Spinal cord (tissue), 10 donors: Measurements from ENCODE around the gene ATAD1. TPM values are rescaled to one million over a fixed set of nuclear protein-coding genes. Genes with fewer than 3 reads are reported as not detected.
"Not testable (repeated sequence)": the region's sequence is repeated elsewhere in the genome, so short reads cannot be mapped to it uniquely, and the experiment has no call there.

Source experiments
- DNase-seq, 6 donors: peaks; one replicate each; pipeline versions ENCODE4 v3.0.0 to v3.0.0-alpha.2; 2013 to 2015; ENCODE audit warnings: low spot score in 6 of 6, low read depth in 4 of 6
- H3K27ac ChIP-seq: one replicate; pipeline ENCODE4 v1.5.1; 2013; ENCODE audit warnings: low read depth, low read length, control low read depth
- H3K27me3 ChIP-seq: one replicate; pipeline ENCODE4 v1.6.1; 2013; ENCODE audit warnings: low read length; ENCODE audit not compliant: control insufficient read depth, insufficient read depth
- H3K36me3 ChIP-seq: one replicate; pipeline ENCODE4 v1.6.1; 2013; ENCODE audit warnings: low read length; ENCODE audit not compliant: control insufficient read depth, insufficient read depth
- H3K4me1 ChIP-seq: one replicate; pipeline ENCODE4 v1.6.1; 2013; ENCODE audit warnings: low read length; ENCODE audit not compliant: control insufficient read depth, insufficient read depth
- H3K4me3 ChIP-seq: one replicate; pipeline ENCODE4 v1.5.1; 2013; ENCODE audit warnings: low read depth, low read length, control low read depth
- H3K9me3 ChIP-seq: one replicate; pipeline ENCODE4 v1.6.1; 2013; ENCODE audit warnings: low read length; ENCODE audit not compliant: control insufficient read depth, insufficient read depth
- WGBS: methylation state at CpG from one replicate; pipeline ENCODE4 v1.1.5; 2013; ENCODE audit warnings: missing lambda C conversion rate; ENCODE audit not compliant: insufficient coverage; 5-methylcytosine and 5-hydroxymethylcytosine counted together
- polyA plus RNA-seq, 2 donors: library from polyadenylated mRNA; unstranded; fragments of 120-200 nt; gene quantifications; one replicate each; pipeline ENCODE4 v1.2.1, GENCODE V29; 2013; ENCODE audit not compliant: insufficient read length in 2 of 2
- total RNA-seq, 2 donors: library from RNA; depleted of rRNA in 1 of 2; stranded (reverse); fragments of 120-200 nt in 1 of 2; fragments of >200 nt in 1 of 2; gene quantifications; one replicate each; pipeline versions ENCODE4 v1.2.3 to v1.2.4, GENCODE V29; 2013 to 2014
- donor health status: healthy.

ATAD1 gene
- total and polyA plus RNA-seq, 4 donors, result 52.7 to 91.5 (median 60.7) TPM

DNA sequence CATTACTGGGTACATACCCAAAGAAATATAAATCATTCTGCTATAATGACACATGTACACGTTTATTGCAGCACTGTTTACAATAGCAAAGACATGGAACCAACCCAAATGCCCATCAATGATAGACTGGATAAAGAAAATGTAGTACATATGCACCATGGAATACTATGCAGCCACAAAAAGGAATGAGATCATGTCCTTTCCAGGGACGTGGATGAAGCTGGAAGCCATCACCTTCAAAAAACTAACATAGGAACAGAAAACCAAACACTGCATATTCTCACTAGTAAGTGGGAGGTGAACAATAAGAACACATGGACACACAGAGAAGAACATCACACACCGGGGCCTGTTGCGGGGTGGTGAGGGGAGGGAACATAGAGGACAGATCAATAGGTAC lies 69.8 kb downstream of the ATAD1 start:
- not testable (repeated sequence) for H3K4me3 ChIP-seq, H3K27ac ChIP-seq, H3K36me3 ChIP-seq, H3K27me3 ChIP-seq, H3K4me1 ChIP-seq, H3K9me3 ChIP-seq, DNase-seq
- no CpG with 5 or more reads among the region's 4 CpGs for WGBS

DNA sequence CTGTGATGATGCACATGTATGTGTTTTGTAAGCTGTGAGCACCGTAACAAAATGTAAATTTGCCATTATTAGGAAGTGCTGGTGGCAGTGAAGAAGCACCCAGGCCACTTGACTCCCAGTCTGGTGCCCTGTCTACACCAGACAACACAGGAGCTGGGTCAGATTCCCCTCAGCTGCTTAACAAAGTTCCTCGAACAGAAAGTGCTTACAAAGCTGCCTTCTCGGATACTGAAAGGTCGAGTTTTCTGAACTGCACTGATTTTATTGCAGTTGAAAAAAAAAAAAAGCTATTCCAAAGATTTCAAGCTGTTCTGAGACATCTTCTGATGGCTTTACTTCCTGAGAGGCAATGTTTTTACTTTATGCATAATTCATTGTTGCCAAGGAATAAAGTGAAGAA lies 71.1 kb downstream of the ATAD1 start:
- DNase-seq, result peak in 1 of 6 donors; percentile 28
- 60% methylated on average over 4 of the region's 4 CpGs for WGBS
- H3K27ac ChIP-seq, result no peak overlapping the region
- H3K9me3 ChIP-seq, result no peaks in the 10 kb centered on the region
- no peaks in the 10 kb centered on the region for H3K27me3 ChIP-seq
- peaks cover 4% of the 10 kb centered on the region for H3K4me1 ChIP-seq
- peaks cover 3% of the 10 kb centered on the region for H3K36me3 ChIP-seq
- H3K4me3 ChIP-seq, result no peak overlapping the region

DNA sequence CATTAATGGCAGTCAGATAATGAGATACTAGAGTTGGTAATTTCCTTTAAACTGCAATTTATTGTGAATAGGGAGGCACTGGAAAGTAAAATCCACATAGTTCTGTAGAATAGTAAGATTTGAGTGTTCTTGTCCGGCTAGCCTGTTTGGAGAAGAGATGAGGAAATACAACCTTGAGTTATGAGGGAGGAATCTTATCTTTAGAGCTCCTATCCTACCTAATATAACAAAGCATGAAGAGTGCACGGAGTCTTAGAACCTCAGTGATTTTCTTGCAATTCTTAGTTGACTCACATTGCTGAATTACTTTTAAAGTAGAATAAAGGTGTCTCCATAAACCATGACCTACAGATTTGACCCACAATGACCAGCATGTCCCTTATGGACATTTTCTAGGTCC lies 73.4 kb downstream of the ATAD1 start:
- no peaks in the 10 kb centered on the region for H3K27me3 ChIP-seq
- no peak for DNase-seq
- WGBS, result no CpG with 5 or more reads among the region's 2 CpGs
- H3K4me3 ChIP-seq, result no peak overlapping the region
- peaks cover 4% of the 10 kb centered on the region for H3K4me1 ChIP-seq
- no peaks in the 10 kb centered on the region for H3K9me3 ChIP-seq
- no peak overlapping the region for H3K27ac ChIP-seq
- peaks cover 3% of the 10 kb centered on the region for H3K36me3 ChIP-seq

DNA sequence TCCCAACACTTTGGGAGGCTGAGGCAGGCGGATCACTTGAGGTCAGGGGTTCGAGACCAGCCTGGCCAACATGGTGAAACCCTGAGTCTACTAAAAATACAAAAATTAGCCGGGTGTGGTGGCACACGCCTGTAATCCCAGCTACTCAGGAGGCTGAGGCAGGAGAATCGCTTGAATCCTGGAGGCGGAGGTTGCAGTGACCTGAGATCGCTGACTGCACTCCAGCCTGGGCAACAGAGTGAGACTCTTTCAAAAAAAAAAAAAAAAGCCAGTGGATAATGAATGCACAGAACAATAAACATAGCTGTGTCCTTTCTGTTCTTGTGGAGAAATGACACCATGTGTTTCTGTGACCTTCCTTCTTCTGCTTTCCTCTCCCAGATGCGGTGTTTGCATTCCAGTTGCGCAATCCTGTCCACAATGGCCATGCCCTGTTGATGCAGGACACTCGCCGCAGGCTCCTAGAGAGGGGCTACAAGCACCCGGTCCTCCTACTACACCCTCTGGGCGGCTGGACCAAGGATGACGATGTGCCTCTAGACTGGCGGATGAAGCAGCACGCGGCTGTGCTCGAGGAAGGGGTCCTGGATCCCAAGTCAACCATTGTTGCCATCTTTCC lies 74.9 kb downstream of the ATAD1 start:
- not testable (repeated sequence) for DNase-seq, H3K4me1 ChIP-seq, H3K36me3 ChIP-seq, H3K27me3 ChIP-seq, H3K9me3 ChIP-seq, H3K27ac ChIP-seq, H3K4me3 ChIP-seq
- WGBS, result over 99% methylated on average over 16 of the region's 18 CpGs

DNA sequence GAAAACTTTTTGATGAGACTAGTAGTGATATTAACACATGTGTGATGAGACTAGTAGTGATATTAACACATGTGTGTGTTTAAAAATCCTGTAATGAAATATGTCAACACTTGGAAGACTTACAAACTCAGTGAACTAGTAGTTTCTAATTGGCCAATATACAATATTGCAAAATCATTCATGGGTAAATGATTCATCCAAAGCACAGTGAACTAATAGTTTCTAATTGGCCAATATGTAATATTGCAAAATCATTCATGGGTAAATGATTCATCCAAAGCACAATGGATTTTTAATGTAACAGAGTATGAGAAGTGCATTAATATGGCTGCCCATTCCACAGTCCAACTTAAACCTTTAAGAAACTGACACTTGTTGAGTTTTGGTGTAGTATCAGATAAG lies 77.8 kb downstream of the ATAD1 start:
- Histone ChIP-seq H3K4me1 (no peaks in the 10 kb centered on the region), H3K9me3 (no peaks in the 10 kb centered on the region), H3K36me3 (peaks cover 3% of the 10 kb centered on the region), H3K27ac (no peak overlapping the region), H3K4me3 (no peak overlapping the region), H3K27me3 (no peaks in the 10 kb centered on the region)
- DNase-seq, result no peak

DNA sequence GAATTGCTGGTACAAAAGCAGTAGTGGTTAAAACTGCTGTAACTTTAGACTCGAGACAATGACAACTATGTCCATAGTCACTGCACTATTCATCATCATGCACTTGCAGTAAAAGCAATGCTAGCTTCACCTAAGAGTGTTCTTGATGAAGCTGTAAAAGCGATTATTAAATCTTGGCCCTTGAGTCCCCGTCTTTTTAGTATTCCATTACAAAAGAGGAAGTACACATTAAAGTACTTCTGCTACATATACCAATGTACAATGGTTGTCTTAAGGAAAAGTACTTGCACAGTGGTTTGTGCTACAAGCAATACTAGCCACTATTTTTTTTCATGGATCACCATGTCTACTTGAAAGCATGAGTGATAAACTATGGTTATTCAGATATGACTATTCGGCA lies 78.3 kb downstream of the ATAD1 start:
- Histone ChIP-seq H3K4me1 (peaks cover 3% of the 10 kb centered on the region), H3K27ac (no peak overlapping the region), H3K4me3 (no peak overlapping the region), H3K27me3 (no peaks in the 10 kb centered on the region), H3K36me3 (peaks cover 3% of the 10 kb centered on the region), H3K9me3 (no peaks in the 10 kb centered on the region)
- 100% methylated on average over 1 of the region's 4 CpGs for WGBS
- DNase-seq, result no peak

DNA sequence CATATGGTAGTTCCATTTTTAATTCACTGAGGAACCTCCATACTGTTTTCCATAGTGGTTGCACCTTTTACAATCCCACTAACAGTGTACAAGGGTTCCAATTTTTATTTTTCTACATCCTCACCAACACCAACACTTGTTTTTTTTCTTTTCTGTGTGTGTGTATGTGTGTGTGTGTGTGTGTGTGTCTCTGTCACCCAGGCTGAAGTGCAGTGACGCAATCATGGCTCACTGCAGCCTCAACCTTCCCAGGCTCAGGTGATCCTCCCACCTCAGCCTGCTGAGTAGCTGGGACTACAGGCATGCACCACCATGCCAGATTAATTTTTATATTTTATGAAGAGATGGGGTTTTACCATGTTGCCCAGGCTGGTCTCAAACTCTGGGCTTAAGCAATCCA lies 79.8 kb downstream of the ATAD1 start:
- not testable (repeated sequence) for H3K36me3 ChIP-seq, H3K9me3 ChIP-seq, H3K4me1 ChIP-seq, H3K27me3 ChIP-seq, H3K4me3 ChIP-seq, DNase-seq, H3K27ac ChIP-seq
- no CpG with 5 or more reads among the region's 1 CpG for WGBS

DNA sequence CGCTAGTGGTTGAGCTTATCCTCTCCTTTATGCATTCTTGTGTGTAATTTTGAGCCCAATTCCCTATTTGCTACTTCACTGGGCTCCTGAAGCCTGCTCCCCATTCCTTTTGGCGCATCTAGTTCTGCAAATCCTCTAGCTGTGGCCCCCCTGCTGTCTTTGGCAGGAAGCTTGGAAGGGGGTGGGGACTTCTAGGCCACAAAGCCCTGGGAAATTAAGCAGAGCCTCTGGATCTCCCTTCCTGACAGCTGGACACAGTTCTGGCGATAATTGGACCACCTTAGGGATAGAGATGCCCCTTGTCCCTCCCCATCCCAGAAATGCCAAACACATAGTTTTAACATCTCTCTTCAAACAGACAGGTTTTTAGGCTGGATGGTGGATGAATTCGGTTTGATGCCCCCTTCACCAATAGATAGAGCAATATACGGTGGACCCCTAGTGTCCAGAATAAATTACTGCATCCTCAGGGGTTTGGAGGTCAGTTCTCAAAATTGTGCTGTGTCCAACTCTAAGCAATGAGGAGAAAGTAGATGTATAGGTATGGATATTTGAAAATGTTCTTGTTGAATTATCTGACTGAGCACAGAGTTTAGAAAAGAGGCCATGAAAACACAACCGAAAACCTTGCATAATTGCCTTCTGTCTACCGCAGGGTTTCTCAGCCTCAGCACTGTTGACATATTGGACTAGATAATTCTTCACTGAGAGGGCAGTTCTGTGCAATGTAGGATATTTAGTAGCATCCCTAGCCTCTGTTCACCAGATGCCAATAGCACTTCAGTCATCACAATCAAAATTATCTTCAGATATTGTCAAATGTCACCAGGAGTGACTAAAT lies 82.8 kb downstream of the ATAD1 start:
- 0% methylated on average over 1 of the region's 7 CpGs for WGBS
- Histone ChIP-seq H3K4me1 (peaks cover 3% of the 10 kb centered on the region), H3K4me3 (no peak overlapping the region), H3K27me3 (no peaks in the 10 kb centered on the region), H3K27ac (no peak overlapping the region), H3K36me3 (no peaks in the 10 kb centered on the region), H3K9me3 (no peaks in the 10 kb centered on the region)
- peak; percentile 15 to 78 (median 38) for DNase-seq

DNA sequence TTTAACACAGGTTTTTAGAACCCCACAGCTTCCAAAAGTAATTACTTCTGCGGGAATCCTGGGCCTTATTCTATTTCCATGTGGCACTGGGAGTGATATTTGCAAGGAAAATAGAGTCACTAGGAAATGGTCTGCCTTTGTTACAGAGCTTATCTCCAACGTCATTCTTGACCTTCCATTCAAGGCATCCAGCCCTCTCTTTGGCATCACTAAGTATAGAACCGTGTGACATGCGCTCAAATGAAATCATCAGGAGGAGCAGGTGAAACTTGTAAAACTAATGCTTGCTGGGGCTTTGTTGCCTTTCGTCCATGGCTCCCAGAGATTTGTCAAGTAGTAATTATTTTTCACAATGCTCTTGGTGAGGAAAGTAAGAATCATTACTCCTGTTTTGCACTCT lies 84.9 kb downstream of the ATAD1 start:
- H3K27ac ChIP-seq, result no peak overlapping the region
- no peaks in the 10 kb centered on the region for H3K9me3 ChIP-seq
- 69% methylated on average over 3 of the region's 5 CpGs for WGBS
- no peak overlapping the region for H3K4me3 ChIP-seq
- H3K27me3 ChIP-seq, result no peaks in the 10 kb centered on the region
- DNase-seq, result no peak
- peaks cover 3% of the 10 kb centered on the region for H3K4me1 ChIP-seq
- H3K36me3 ChIP-seq, result no peaks in the 10 kb centered on the region

DNA sequence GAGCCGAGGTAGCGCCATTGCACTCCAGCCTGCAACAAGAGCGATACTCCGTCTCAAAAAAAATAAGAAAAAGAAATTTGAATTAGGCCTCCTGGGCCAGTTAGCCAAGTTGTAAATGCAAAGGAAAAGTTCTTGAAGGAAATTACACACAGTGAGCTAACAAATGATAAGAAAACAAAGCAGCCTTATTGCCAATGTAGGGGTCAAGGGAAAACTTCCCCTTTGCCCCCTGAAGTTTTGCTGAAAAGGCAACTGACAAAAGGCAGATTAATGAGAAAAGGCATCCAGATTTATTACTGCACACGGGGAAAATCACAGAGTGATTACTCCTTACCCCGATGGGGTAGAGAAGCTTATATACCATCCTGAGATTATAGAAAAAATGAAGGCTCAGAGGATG lies 88.1 kb downstream of the ATAD1 start:
- Histone ChIP-seq H3K4me3 (no peak overlapping the region), H3K4me1 (peaks cover 1% of the 10 kb centered on the region), H3K9me3 (no peaks in the 10 kb centered on the region), H3K27me3 (no peaks in the 10 kb centered on the region), H3K27ac (no peak overlapping the region), H3K36me3 (no peaks in the 10 kb centered on the region)
- DNase-seq, result no peak
- 62% methylated on average over 5 of the region's 6 CpGs for WGBS
